Parathyroid adenoma (tissue), 2 donors: ENCODE measurements around the gene ZNF521.
A peak's percentile ranks its signal among the peaks of the same experiment; 100 is the strongest.

Experiments
- H2AFZ ChIP-seq: fragments of 300-600 bp; sonication (generic); one replicate; pipeline ENCODE4 v1.7.0; 2017; ENCODE audit warnings: antibody characterized with exemption, mild to moderate bottlenecking
- H3K27ac ChIP-seq: fragments of 300-600 bp; sonication (generic); one replicate; pipeline ENCODE4 v1.7.0; 2017
- H3K27me3 ChIP-seq: fragments of 300-600 bp; sonication (generic); one replicate; pipeline ENCODE4 v1.7.0; 2017; ENCODE audit warnings: low read length; ENCODE audit not compliant: control insufficient read depth, insufficient read depth
- H3K36me3 ChIP-seq: fragments of 300-600 bp; sonication (generic); one replicate; pipeline ENCODE4 v1.7.0; 2017; ENCODE audit warnings: low read length; ENCODE audit not compliant: control insufficient read depth, insufficient read depth
- H3K4me1 ChIP-seq: fragments of 300-600 bp; sonication (generic); one replicate; pipeline ENCODE4 v1.7.0; 2017; ENCODE audit warnings: control low read depth
- H3K4me2 ChIP-seq: fragments of 300-600 bp; sonication (generic); one replicate; pipeline ENCODE4 v1.7.0; 2017; ENCODE audit warnings: low read length
- H3K4me3 ChIP-seq: fragments of 300-600 bp; sonication (generic); one replicate; pipeline ENCODE4 v1.7.0; 2017; ENCODE audit warnings: low read depth, low read length
- H3K79me2 ChIP-seq: fragments of 300-600 bp; sonication (generic); one replicate; pipeline ENCODE4 v1.7.0; 2017; ENCODE audit warnings: control low read depth
- H3K9ac ChIP-seq: fragments of 300-600 bp; sonication (generic); one replicate; pipeline ENCODE4 v1.7.0; 2017; ENCODE audit warnings: mild to moderate bottlenecking
- H3K9me3 ChIP-seq: fragments of 300-600 bp; sonication (generic); one replicate; pipeline ENCODE4 v1.7.0; 2017; ENCODE audit warnings: low read length; ENCODE audit not compliant: control insufficient read depth
- CTCF ChIP-seq: fragments of 300-600 bp; sonication (generic); IDR thresholded peaks from one replicate; pipeline ENCODE4 v1.7.0; 2017; ENCODE audit warnings: antibody characterized with exemption, mild to moderate bottlenecking
- donor health status: primary hyperparathyroidism.

The ZNF521 gene

DNA sequence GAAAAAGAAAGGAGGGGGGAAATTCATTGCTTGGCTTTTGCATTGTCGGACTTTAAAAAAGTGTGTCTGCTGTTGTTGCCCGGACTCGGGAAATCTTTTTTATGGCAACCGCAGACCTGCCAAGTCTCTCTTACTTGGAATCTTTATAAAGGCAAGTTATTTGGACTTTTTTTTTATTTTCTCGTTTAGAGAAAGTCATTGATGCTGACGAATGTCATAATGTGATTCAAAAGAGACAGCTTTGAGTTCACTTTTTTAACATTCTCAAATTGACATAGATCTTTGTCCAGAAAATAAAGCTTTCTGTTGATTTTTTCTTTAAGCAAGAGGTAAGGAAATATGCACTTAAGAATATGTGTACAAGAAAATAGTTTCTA, 651 bp upstream of the ZNF521 start:
- no peaks in the 10 kb centered on the region for H3K9me3 ChIP-seq
- H2AFZ ChIP-seq = peak overlapping the region; percentile 6
- TF ChIP-seq CTCF = no peak
- no peaks in the 10 kb centered on the region for H3K36me3 ChIP-seq
- H3K27me3 ChIP-seq = no peaks in the 10 kb centered on the region
- peaks cover 3% of the 10 kb centered on the region for H3K4me1 ChIP-seq
- H3K79me2 ChIP-seq = no peaks in the 10 kb centered on the region
- peak overlapping the region; percentile 31 for H3K4me2 ChIP-seq
- H3K27ac ChIP-seq = no peak overlapping the region
- H3K9ac ChIP-seq = no peak overlapping the region
- H3K4me3 ChIP-seq = peak overlapping the region; percentile 46

- Histone ChIP-seq H3K79me2 (no peaks in the 10 kb centered on the region), H3K4me1 (peaks cover 3% of the 10 kb centered on the region), H3K4me3 (peak overlapping the region; percentile 82), H3K9me3 (no peaks in the 10 kb centered on the region), H3K9ac (no peak overlapping the region), H2AFZ (peak overlapping the region; percentile 84), H3K27me3 (no peaks in the 10 kb centered on the region), H3K36me3 (no peaks in the 10 kb centered on the region), H3K4me2 (peak overlapping the region; percentile 96), H3K27ac (peak overlapping the region; percentile 65)
- no peak for TF ChIP-seq CTCF
These were observed 638 bp downstream of the ZNF521 start for GRCh38 chr18:25351280-25351775.

DNA sequence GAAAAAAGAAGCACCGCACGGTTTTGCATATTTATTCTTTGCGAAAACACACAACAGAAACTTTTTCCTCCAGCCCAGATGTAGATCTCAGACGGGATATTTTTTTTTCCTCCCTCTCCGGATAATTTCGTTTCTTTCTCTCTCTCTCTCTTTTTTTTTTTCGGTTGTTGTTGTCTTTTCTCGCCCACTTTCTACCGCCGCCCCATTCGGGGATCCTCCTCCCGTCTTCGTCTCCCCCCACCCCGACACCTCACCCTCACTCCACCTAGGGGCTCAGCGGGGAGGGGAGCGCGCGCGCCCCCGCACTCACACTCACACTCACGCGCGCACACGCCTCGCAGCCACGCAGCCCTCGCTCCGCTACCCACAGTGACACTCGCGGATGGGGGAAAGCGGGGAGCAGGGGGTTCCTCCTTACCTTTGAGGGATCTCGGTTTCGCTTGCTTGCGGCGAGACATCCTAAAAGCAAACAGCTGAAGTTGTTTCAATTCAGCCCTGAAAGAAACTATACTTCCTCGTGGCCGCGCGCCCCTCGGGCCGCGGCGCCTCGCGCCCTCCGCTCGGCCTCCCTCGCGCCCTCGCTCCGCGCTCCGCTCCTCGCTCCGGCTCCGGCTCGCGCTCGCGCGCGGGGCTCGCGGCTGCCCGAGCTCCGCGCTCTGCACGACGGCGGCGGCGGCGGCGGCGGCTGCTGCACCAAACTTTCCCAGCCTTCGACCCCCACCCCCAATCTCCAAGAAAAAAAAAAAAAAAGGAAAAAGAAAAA, 1.3 kb downstream of the ZNF521 start:
- Histone ChIP-seq H3K79me2 (no peaks in the 10 kb centered on the region), H3K27me3 (no peaks in the 10 kb centered on the region), H3K9me3 (no peaks in the 10 kb centered on the region), H3K4me3 (peak overlapping the region; percentile 82), H3K9ac (no peak overlapping the region), H3K27ac (no peak overlapping the region), H3K4me2 (peak overlapping the region; percentile 96), H2AFZ (peak overlapping the region; percentile 63), H3K4me1 (peaks cover 3% of the 10 kb centered on the region), H3K36me3 (no peaks in the 10 kb centered on the region)
- TF ChIP-seq CTCF = no peak

- Histone ChIP-seq H3K9ac (no peak overlapping the region), H3K27me3 (no peaks in the 10 kb centered on the region), H3K27ac (no peak overlapping the region)
These were observed 2.0 kb downstream of the ZNF521 start for GRCh38 chr18:25349926-25350487.

More at GRCh38 chr18:25349926-25350487, 2.0 kb downstream of the ZNF521 start:
- Histone ChIP-seq H3K4me2 (peak overlapping the region; percentile 84), H3K79me2 (no peaks in the 10 kb centered on the region), H2AFZ (peak overlapping the region; percentile 63), H3K36me3 (no peaks in the 10 kb centered on the region), H3K9me3 (no peaks in the 10 kb centered on the region), H3K4me3 (peak overlapping the region; percentile 82), H3K4me1 (peaks cover 3% of the 10 kb centered on the region)
- no peak for TF ChIP-seq CTCF
